ENCODE results near the gene GREM2.

GRCh38 chr1:240608707-240609106 lies 3.2 kb downstream of the GREM2 start:
- TF ChIP-seq ZNF232 (CRISPR knock-in tag; IDR thresholded peaks at IDR 0.05) (no peak), MAFF (IDR thresholded peaks at IDR 0.05; ENCODE audit: low read length) (no peak), CTBP1 (IDR thresholded peaks at IDR 0.05; ENCODE audit: borderline replicate concordance) (no peak), POLR2A (conservative IDR thresholded peaks at IDR 0.05) (no peak), E2F5 (CRISPR knock-in tag; IDR thresholded peaks at IDR 0.05) (no peak), POLR2AphosphoS5 (IDR thresholded peaks at IDR 0.05; ENCODE audit: control insufficient read depth, insufficient read depth, low read depth, low read length) (no peak), CREB1 (IDR thresholded peaks at IDR 0.05) (no peak), CREB1 (CRISPR knock-in tag; IDR thresholded peaks at IDR 0.05) (no peak), CTCF (IDR thresholded peaks at IDR 0.05 in 2 of 3, conservative IDR thresholded peaks at IDR 0.05 in 1 of 3; ENCODE audit: insufficient read depth in 2 of 3, low read depth in 1 of 3, low read length in 3 of 3) (0 out of 6 replicates have a peak, but pooled peaks of 1 of the 3 experiments have one; percentile 29), POLR3A (IDR thresholded peaks at IDR 0.05; ENCODE audit: borderline replicate concordance, extremely low read depth, insufficient read depth, insufficient read length) (no peak), ZNF318 (IDR thresholded peaks at IDR 0.05; ENCODE audit: borderline replicate concordance in 1 of 2, low read depth in 1 of 2) (no peak), ZBTB49 (CRISPR knock-in tag; IDR thresholded peaks at IDR 0.05; ENCODE audit: borderline replicate concordance) (no peak)

All from K562 (cell line).